Left ventricle myocardium superior (tissue), 1 donor: ENCODE data around the gene TTC39B. TPM values are rescaled to one million over a fixed set of nuclear protein-coding genes. Genes with fewer than 3 reads are reported as not detected.

ENCODE experiments used
- ATAC-seq: fragments of 200-7000 bp; cut with Tn5 transposase; one replicate; pipeline ENCODE4 v1.9.1; 2020; ENCODE audit warnings: mild to moderate bottlenecking, moderate library complexity
- DNase-seq: peaks from one replicate; pipeline ENCODE4 v3.0.0-alpha.2; 2020
- intact Hi-C: fragments of 100-400 bp; cut with micrococcal nuclease; formaldehyde crosslinking; loops from one replicate; pipeline ENCODE4 v1.11.0; 2022
- total RNA-seq: library from RNA; stranded (reverse); fragmentation: NEBNext Ultra II Directional; extraction: Animal tissue kit (Norgen Biotek cat#: 25700); gene quantifications from one replicate; pipeline ENCODE4 v1.2.1, GENCODE V29; 2021
- donor health status: DM: no; HTN: yes; CAD: no; lungs with severe emphysema.

Gene TTC39B
- total RNA-seq, 1 donor from 2014 or later, result 1.4 TPM

DNA sequence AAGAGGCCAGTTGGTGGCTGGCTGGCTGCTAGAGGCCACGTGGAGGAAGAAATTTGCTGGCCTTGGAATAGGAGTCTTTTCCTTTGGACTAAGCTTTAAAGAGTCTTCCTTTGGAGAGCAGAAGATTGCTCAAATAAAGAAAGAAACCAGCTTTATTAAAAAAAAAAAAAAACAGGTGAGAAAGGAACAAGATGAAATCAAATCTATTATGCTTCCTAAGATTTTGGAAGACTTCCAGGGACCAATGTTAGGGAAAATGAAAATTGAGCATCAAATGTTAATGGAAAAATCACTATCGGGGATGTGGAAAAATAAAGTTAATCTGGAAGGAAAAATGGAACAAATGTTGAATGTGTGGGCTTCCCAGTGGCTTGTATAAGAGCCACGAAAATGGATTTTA lies 153.1 kb downstream of the TTC39B start:
- DNase-seq (no peak), ATAC-seq (no peak)
- intact Hi-C loops, result no loop called here

DNA sequence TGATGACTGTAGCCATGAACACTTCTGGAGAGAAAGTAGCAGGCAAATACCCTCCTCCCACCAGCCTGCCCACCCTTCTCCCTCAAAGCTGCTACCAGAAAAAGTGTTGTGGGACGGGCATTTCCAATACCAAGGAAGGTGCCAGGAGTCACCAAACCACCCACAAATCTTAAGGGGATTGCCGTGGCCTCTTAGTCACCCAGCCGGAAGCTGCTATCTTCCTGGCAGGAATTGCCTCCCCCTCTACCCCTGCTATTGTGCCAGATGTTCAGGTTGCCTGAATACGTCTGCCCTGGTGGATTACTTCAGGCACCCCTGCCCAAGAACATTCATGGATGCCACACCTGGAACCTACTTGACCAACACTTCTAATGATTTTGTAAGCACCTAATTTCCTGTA lies 156.1 kb downstream of the TTC39B start:
- intact Hi-C loops, result no loop called here
- no peak for ATAC-seq
- no peak for DNase-seq

DNA sequence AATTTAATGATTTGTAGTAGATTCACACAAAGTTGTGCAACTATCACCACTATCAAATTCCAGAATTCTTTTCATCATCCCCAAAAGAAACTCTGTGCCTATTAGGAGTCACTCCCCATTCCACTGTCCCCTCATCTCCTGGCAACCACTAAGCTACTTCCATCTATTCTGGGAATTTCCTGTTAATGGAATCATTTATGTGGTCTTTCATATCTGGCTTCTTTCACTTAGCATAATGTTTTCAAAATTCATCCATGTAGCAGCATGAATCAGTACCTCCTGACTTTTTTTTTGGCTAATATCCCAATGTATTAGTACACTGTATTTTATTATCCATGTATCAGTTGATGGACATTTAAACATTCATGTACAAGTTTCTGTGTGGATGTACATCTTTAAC lies 157.6 kb downstream of the TTC39B start:
- ATAC-seq, result no peak
- intact Hi-C loops, result no loop called here
- no peak for DNase-seq

DNA sequence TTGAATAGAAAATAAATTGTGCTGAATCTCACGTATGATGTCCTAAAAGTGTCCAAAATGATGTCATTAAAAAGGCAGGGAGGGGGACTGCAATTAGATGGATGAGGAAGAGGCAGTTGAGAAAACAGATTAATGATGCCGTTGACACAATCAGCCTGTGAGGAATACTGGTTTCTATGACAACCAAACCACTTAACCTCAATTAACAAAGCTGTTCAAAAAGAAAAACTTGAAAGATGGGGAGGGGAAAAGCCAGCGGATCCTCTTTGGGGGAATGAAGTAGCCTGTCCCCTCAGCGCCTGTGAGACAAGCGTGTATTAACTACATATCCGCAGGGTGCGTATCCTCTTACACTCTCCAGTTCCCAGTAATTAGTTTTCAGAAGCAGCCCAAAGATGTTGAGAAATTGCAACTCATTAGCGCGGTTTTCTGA lies 160.7 kb downstream of the TTC39B start:
- ATAC-seq (no peak), DNase-seq (no peak)
- intact Hi-C loops, result no loop called here

DNA sequence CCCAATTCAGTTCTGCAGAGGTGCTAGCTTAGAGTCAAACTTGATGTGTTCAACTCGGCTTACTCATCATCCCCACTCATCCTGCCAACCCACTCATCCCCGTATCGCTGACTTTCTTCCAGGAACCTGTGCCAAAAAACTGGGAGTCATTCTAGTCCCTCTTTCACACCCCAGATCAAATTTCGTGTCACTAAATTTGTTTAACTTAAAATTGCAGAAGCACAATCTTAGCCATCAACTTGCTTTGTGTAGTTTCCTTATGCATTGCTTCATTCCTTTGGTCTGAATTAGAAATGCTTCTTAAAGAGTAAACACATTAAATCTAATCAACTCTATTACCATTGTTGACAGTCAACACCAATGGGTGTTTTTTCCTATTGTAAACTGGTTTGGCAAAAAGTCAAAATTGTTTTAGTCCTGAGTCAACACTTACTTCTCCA lies 162.4 kb downstream of the TTC39B start:
- intact Hi-C loops, result no loop called here

DNA sequence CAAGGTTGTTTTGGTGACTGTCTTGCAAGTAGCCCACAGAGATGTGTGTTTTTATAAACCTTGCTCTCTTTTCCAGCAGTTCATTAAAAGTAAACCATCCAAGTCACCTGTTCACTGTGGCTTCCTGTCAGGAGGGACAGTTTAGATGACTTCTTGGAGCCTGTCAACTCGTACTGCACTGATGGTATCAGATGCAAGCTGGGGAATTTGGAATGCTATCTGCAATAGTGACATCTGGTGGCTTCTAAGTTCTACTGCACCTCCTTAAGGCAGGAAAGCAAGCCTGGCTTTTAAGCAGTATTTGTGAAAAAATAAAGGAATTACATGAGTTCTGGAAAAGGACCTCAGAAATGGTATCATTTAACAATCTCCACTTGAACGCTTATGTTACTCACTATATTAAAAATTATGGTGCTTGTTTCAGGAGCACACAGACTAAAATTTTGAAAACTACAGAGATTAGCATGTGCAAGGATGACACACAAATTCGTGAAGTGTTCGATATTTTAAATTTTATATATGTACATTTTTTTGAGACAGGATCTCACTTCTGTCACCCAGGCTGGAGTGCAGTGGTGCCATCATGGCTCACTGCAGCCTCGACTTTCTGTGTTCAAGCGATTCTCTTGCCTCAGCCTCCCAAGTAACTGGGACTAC lies 164.0 kb downstream of the TTC39B start:
- intact Hi-C loops, result no loop called here
- peak; percentile 68 for ATAC-seq
- no peak for DNase-seq

More for the DNA sequence above, 162.4 kb downstream of the TTC39B start:
- no peak for ATAC-seq
- no peak for DNase-seq

DNA sequence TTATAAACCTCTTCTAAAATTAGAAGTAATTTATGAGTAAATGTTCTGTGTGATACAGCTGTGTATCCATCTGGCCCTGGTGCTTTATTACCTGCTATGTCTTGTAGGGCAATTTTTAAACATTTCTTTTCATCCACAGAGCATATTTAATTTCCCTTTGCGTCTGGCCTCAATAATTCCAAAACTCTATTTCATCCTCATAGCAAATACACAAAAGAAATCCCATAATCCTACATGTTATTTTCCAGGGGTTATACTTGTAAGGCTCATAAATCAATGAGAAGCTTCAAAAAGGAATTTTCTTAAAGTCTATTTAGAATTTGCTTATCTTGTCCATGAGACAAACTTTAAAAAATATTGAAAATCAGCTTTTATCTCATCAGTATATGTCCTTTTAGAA lies 167.0 kb downstream of the TTC39B start:
- intact Hi-C loops, result no loop called here

DNA sequence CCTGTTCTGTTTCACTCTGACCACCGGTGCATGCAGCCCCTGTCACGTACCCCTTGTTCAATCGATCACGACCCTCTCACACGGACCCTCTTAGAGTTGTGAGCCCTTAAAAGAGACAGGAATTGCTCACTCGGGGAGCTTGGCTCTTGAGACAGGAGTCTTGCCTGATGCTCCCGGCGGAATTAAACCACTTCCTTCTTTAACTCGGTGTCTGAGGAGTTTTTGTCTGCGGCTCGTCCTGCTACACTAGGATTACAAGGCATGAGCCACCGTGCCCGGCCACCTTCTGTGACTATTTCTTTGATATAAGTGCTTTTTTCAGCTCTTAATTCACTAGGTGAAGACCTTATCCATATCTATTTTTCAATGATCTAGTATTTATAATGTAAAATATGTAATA lies 167.5 kb downstream of the TTC39B start:
- intact Hi-C loops, result no loop called here
- ATAC-seq (no peak), DNase-seq (no peak)

More for the DNA sequence above, 167.0 kb downstream of the TTC39B start:
- DNase-seq, result no peak
- no peak for ATAC-seq

DNA sequence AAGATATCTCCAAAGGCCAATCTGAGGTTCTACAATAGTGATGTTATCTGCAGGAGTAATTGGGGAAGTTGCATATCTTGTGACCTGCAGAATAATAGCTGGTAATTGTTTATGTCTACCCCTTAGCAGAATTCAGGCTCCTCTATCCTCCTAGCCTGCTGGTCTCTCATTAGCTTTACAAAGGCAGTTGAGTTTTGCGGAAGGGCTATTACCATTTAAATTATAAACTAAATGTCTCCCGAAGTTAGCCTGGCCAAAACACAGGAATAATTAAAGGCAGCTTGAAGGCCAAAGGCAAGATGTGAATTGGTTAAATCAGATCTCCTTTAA lies 168.7 kb downstream of the TTC39B start:
- ATAC-seq (no peak), DNase-seq (no peak)
- intact Hi-C loops, result no loop called here

DNA sequence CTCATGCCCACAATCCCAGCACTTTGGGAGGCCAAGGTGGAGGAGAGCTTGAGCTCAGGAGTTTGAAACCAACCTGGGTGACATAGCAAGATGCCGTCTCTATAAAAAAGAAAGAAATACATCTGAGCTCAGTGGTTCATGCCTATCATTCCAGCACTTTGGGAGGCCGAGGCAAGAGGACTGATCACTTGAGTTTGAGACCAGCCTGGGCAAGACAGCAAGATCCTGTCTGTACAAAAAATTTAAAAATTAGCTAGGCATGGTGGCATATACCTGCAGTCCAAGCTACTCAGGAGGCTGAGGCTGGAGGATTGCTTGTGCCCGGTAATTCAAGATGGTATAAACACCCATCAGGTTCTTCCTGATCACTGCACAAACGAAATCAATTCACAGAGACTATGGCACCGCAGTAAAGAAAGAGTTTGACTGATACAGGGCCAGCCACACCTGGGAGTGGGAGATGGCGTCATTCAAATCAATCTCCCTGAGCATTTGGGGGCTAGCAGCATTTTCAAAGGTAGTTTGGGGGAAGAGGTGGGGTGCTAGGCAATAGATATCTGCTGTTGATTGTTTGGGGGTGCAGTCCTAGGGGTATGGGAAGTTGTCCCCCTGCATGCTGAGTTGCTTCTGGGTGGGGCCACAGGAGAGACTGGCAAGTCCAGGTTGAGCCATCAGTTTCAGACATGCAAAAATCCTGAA lies 169.2 kb downstream of the TTC39B start:
- DNase-seq (no peak), ATAC-seq (no peak)
- intact Hi-C loops, result no loop called here

DNA sequence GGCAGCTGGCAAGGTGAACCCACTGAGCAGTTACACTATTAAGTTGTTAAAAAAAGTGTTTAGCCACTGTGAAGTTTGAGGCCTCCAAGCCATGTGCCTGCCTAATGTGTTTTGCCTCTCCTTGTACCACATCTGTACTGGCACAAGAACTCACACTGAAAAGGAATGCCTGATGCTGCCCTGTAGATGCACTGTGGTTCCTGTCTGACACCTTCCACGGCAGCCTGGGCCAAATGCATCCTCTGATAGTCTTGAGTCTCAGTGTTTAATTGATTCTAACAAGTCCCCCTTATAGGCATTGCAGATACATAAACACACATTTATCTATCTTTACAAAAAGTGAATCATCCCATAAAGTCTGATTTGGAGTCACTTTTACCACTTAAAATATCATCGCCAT lies 169.9 kb downstream of the TTC39B start:
- intact Hi-C loops, result no loop called here
- no peak for DNase-seq
- ATAC-seq, result no peak

DNA sequence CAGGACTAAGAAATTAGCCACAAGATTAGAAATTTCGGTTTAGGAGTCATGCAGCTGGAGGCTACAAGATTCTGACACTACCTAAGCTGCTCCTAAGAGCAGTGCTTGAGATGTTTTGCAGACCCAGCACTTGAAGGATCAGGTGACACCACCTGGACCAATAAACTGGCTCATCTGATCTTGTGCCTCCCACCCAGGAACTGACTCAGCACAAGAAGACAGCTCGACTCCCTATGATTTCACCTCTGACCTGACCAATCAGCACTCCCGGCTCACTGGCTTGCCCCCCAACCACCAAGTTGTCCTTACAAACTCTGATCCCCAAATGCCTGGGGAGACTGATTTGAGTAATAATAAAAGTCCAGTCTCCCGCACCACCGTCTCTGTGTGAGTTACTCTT lies 170.4 kb downstream of the TTC39B start:
- intact Hi-C loops, result no loop called here
- no peak for ATAC-seq

DNA sequence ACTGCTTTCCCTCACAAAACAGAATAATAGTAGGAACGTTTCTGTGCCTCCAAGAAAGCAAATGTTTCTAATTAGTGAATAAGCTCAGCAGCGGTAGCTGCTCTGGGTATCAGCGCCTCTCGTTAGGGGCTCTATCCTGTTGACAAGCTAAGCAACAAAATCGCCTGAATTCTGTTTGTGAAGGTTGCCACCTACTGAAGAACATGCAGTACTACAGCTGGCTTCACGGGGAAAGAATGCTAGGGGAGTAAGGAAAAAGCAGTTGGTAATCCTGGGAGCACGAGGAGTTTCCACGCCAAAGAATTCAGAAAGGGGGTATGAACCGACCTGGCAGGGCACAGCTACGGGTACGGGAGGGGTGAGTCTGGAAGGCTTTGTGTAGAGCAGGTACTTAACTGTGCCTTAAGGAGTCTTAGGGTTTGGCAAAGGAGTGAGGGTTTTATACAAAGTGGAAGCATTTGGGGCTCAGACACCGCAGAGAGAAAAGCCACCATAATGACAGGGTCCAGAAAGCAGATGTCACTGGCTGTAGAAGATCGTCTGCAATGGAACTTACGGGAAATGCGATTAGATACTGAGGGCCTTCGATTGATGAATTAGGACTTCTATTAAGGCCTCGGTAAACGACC lies 171.7 kb downstream of the TTC39B start:
- intact Hi-C loops, result no loop called here

More for the DNA sequence above, 170.4 kb downstream of the TTC39B start:
- no peak for DNase-seq

DNA sequence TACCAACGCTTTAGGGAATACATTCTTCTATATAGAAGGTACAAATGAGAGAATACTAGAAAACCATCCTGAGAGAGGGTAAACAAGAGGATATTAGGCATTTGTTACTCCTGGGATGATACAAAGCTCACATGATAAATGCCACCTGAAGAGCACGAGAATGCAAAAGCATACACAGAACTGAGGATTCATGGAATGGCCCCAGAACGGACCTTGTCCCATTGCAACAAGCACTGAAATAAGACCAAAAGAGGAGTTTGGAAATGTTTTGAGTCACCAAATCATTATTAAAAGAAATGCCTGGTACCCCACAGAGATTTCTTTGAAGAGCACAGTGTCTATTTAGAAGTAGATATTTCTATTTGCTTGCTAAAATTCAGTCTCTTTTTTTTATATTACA lies 173.5 kb downstream of the TTC39B start:
- DNase-seq, result no peak
- ATAC-seq, result no peak
- intact Hi-C loops, result no loop called here

More for the DNA sequence above, 171.7 kb downstream of the TTC39B start:
- ATAC-seq (peak; percentile 90), DNase-seq (peak; percentile 32)

DNA sequence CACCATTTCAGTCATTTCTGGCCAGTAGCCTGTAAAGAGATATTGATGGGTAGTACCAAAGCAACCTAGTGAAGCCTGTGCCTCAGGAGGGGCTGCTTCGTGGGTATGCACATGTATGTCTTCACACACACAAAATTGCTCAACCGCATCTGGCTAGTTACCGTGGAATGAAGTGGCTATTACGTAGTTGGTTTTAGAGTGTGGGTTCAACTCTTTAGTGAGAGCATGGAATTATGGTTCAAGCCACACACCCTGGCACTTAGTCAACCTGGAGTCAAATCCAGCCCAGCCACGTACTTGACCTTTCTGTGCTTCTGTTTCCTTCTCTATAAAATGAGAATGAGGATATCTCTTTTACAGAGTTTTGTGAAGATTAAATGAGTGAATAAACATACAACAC lies 174.9 kb downstream of the TTC39B start:
- ATAC-seq (no peak), DNase-seq (no peak)
- intact Hi-C loops, result no loop called here

DNA sequence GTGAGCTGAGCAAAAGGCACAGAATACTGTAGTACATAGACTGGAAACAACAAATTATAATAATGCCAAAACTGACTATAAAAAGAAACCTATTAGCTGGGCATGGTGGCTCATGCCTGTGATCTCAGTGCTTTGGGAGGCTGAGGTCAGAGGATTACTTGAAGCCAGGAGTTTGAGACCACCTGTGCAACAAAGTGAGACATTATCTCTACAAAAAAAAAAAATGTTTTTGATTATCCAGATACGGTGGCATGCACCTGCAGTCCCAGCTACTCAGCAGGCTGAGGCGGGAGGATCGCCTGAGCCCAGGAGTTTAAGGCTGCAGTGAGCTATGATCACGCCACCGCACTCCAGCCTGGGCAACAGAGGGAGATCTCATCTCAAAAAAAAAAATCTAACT lies 175.9 kb downstream of the TTC39B start:
- intact Hi-C loops, result no loop called here
- no peak for DNase-seq
- ATAC-seq, result no peak

DNA sequence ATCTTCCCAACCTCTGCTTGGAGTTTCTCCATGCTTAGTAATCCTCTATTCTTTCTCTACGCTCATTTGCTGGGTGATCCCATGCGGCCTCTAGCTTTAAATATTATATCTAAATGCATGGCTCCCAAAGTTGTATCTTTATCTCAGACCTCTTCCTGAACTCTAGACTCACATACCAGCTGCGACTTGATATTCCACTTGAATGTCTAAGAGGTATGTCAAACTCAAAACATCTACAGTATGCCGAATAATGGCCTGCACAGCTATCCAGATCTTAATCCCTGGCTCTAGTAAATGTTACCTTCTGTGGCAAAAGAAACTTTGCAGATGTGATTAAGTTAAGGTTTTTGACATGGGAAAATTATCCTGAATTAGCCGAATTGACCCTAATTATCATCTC lies 179.2 kb downstream of the TTC39B start:
- intact Hi-C loops, result no loop called here
- DNase-seq (no peak), ATAC-seq (no peak)

DNA sequence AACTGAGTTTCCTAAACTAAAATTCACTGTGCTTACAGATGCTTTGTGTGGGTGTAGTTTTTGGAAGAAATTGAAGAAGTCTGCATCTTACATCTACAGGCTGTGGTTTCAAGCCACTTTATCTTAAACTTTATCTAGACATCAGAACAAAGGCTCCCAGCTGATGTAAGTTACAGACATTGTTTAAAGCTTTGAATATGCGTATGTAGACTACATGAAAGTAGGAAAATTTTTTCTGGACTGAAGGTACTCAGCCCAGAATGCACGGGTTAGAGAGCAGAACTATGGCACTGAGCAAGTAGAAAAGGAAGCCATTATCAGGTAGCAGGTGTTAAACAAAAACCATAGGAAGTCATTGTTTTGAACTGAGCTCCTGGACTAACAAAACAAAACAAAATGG lies 185.4 kb downstream of the TTC39B start:
- intact Hi-C loops, result no loop called here
- no peak for DNase-seq
- no peak for ATAC-seq

DNA sequence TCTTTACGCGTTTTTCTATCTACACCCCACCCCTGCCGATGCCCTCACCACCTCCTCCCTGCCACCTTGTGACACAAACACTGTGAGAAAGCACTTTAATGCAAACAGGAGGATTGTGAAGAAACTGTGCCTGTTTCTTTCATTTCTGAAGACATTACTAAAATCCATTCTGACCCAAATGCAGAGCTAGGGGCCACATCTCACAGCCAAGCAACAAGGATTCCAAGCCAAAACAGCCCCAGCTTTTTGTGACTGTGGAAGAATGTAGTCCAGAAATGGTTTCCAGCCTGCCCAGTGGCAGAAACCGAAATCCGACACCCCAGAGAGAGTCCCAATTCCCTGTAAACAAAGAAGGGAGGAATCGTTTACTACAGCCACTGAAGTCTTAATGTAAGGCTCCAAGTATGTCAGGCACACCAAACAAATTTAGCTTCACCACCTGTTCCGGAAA lies 190.9 kb downstream of the TTC39B start:
- DNase-seq (no peak), ATAC-seq (no peak)
- intact Hi-C loops, result no loop called here

DNA sequence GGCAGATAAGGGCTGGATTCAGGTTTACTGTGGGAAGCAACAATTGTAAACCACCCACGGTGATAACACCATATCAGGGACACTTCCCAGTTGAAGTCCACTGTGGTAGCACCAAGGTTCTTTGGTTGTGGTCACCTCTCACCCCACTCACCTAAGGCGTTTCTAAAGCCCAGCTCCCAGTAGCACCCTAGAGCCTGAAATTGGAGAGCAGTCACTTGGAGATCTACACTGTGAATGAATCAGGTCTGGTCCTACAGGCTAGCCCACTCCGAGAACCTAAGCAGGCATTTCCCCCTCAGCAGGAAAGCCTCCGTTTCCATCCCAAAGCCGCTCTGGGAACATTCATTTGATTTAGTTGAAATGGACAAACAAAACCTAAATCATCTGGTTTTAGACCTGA lies 191.3 kb downstream of the TTC39B start:
- ATAC-seq, result no peak
- intact Hi-C loops, result no loop called here
- DNase-seq, result no peak

DNA sequence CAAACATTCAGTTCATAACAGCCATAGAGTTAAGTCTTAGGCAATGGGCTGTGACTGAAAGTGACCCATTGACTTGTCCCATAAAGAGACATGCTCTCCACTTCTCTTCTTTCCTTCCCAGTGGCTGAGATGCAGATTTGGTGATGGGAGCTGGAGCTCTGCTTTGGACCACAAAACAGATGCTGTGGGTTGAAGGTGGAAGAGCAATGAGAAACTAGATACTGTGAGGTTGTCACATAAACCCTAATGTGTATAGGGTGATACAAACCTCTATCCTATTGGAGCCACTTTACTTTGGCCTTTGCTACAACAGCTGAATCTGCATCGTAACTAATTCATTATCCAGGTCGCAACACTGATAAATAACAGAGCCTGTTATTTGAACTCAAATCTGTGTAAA lies 192.0 kb downstream of the TTC39B start:
- DNase-seq, result no peak
- ATAC-seq, result no peak
- intact Hi-C loops, result no loop called here
